SH-SY5Y (cell line): ENCODE data around the gene MRPL44.

Experiments
- GATA2 ChIP-seq: IDR thresholded peaks from 2 replicates; pipeline ENCODE4 v1.6.1; 2011; ENCODE audit warnings: mild to moderate bottlenecking, low read depth, low read length
- GATA3 ChIP-seq: IDR thresholded peaks from 2 replicates; pipeline ENCODE4 v1.6.1; 2011; ENCODE audit warnings: low read depth, mild to moderate bottlenecking, low read length, moderate library complexity

- TF ChIP-seq GATA3: no peak
- TF ChIP-seq GATA2: no peak
Measured at GRCh38 chr2:223932816-223933800, 24.2 kb upstream of the MRPL44 start.
